ENCODE measurements around the gene NCOA3. TPM values are rescaled to one million over a fixed set of nuclear protein-coding genes. Genes with fewer than 3 reads are reported as not detected.

NCOA3 gene
- total RNA-seq, 1 donor = 53.3 TPM

GRCh38 chr20:47482705-47483104, 19.0 kb upstream of the NCOA3 start:
- no peak overlapping the region for H3K4me3 ChIP-seq (ENCODE audit: low read depth, low read length)
- DNase-seq (ENCODE audit: low read depth) = no peak
- TF ChIP-seq, protein P1, sequence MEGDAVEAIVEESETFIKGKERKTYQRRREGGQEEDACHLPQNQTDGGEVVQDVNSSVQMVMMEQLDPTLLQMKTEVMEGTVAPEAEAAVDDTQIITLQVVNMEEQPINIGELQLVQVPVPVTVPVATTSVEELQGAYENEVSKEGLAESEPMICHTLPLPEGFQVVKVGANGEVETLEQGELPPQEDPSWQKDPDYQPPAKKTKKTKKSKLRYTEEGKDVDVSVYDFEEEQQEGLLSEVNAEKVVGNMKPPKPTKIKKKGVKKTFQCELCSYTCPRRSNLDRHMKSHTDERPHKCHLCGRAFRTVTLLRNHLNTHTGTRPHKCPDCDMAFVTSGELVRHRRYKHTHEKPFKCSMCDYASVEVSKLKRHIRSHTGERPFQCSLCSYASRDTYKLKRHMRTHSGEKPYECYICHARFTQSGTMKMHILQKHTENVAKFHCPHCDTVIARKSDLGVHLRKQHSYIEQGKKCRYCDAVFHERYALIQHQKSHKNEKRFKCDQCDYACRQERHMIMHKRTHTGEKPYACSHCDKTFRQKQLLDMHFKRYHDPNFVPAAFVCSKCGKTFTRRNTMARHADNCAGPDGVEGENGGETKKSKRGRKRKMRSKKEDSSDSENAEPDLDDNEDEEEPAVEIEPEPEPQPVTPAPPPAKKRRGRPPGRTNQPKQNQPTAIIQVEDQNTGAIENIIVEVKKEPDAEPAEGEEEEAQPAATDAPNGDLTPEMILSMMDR (IDR thresholded peaks at IDR 0.05; ENCODE audit: insufficient read depth, low read length) = no peak

DNA sequence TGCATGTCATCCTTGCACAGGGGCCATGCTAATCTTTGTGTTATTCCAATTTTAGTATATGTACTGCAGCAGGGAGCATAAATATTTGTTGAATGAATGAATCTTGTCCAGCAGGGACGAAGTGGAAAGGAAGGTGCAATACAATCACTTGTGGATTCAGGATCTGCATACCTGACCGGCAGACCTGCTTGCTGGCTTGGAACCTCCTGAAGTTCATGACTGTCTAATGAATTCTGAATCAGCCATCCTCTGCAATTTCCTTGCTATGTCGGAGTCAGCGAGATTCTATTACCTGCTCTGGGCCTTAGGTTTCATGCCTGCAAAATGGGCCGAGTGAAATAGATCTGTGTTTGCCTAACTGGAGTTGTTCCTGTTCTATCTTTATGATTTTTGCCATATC, 17.4 kb upstream of the NCOA3 start:
- H3K4me3 ChIP-seq (ENCODE audit: low read depth, low read length) = no peak overlapping the region
- no peak for DNase-seq (ENCODE audit: low read depth)
- TF ChIP-seq, protein P1 (IDR thresholded peaks at IDR 0.05; ENCODE audit: insufficient read depth, low read length) = no peak

DNA sequence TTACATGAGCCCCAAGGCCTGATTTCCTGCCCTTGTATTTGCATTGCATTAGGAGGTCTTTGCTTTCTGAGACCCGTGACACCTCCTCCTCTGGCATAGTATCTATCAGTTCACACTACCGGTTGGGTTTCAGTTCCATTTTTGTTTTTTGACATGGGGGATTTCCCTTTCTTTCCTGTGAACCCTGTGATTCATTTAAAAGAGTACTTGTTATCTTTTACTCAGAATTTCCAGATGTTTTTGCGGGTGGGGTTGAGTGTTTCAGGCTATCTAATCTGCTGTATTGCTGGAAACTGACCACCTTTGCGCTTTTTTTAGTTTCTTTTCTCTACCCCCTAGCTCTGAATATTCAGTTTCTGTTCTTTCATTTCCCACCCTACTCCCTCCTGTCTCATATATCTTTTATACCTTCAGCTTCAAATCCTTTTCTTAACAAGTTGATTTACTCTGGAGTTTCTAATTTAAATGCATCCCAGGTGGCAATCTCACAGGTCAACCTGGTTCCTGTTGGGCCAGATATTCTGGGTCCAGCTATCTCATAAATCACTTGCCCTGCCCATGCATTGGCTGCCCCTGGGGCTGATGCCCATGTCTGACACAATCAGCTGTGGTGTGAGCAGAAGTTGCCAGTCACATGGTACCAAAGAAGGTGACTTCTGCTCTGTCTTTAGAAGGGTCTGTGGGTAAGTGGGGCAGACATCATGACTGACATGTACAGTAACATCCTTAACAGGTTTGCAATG, 14.3 kb upstream of the NCOA3 start:
- TF ChIP-seq, protein P1 (IDR thresholded peaks at IDR 0.05; ENCODE audit: insufficient read depth, low read length) = no peak

DNA sequence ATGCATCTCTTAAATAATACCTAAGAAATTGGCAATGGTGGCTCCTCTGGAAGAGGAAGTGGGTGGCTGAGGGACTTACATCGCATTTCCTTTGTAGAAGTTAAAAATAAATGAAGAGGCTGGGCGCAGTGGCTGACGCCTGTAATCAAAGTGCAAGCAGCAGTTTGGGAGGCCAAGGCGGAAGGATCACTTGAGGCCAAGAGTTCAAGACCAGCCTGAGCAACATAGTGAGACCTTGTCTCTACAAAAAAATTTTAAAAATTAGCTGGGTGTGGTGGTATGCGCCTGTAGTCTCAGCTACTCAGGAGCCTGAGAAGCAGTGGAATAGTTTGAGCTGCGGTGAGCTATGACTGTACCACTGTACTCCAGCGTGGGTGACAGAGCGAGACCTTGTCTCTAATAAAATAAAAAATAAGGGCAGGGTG, 12.2 kb upstream of the NCOA3 start:
- no peak for DNase-seq (ENCODE audit: low read depth)
- TF ChIP-seq, protein P1 (IDR thresholded peaks at IDR 0.05; ENCODE audit: insufficient read depth, low read length) = no peak
- H3K4me3 ChIP-seq (ENCODE audit: low read depth, low read length) = no peak overlapping the region

More for the DNA sequence above, 14.3 kb upstream of the NCOA3 start:
- peak; percentile 71 for DNase-seq (ENCODE audit: low read depth)
- H3K4me3 ChIP-seq (ENCODE audit: low read depth, low read length) = no peak overlapping the region

GRCh38 chr20:47490795-47491194, 10.9 kb upstream of the NCOA3 start:
- TF ChIP-seq, protein P1 (IDR thresholded peaks at IDR 0.05; ENCODE audit: insufficient read depth, low read length) = no peak
- no peak overlapping the region for H3K4me3 ChIP-seq (ENCODE audit: low read depth, low read length)
- DNase-seq (ENCODE audit: low read depth) = no peak

DNA sequence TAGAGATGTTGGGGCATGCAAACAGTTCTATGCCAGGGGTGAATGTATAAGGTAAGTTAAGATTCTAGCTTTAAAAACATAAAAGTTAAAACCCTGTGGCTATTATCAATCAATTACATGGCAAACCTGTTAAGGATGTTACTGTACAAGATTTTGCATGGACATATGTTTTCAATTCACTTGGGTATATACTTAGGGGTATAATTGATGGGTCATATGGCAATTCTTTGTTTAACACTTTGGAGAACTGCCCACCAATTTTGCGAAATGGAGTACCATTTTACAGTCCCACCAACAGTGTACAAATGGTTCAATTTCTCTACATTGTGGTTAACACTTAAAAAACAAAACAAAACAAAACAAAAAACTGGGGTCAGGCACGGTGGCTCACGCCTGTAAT, 9.4 kb upstream of the NCOA3 start:
- no peak for DNase-seq (ENCODE audit: low read depth)
- TF ChIP-seq, protein P1 (IDR thresholded peaks at IDR 0.05; ENCODE audit: insufficient read depth, low read length) = no peak
- no peak overlapping the region for H3K4me3 ChIP-seq (ENCODE audit: low read depth, low read length)

Data from fibroblast of the aortic adventitia (primary cell).